Right atrium auricular region (tissue), 2 donors: ENCODE data around the gene HEXD. TPM values are rescaled to one million over a fixed set of nuclear protein-coding genes. Genes with fewer than 3 reads are reported as not detected.

Source experiments
- DNase-seq: peaks from one replicate; pipeline ENCODE4 v3.0.0-alpha.2; 2019; ENCODE audit warnings: low spot score
- H3K27ac ChIP-seq, 2 donors: fragments of 200-600 bp; sonication (generic); 1 replicate in 1 of 2; 2 replicates in 1 of 2; pipeline ENCODE4 v1.5.1; 2016 to 2019
- H3K27me3 ChIP-seq, 2 donors: fragments of 200-600 bp; sonication (generic); one replicate each; pipeline versions ENCODE4 v1.5.1 to v1.6.0; 2017 to 2019
- H3K36me3 ChIP-seq: fragments of 200-600 bp; sonication (generic); one replicate; pipeline ENCODE4 v1.5.1; 2016
- H3K4me1 ChIP-seq, 2 donors: fragments of 200-600 bp; sonication (generic); one replicate each; pipeline versions ENCODE4 v1.5.1 to v1.6.0; 2017 to 2019
- H3K4me3 ChIP-seq, 2 donors: fragments of 200-600 bp; sonication (generic); 1 replicate in 1 of 2; 2 replicates in 1 of 2; pipeline ENCODE4 v1.5.1; 2017 to 2019; ENCODE audit warnings: mild to moderate bottlenecking in 1 of 2, moderate library complexity in 1 of 2
- H3K9me3 ChIP-seq, 2 donors: fragments of 200-600 bp; sonication (generic); one replicate each; pipeline ENCODE4 v1.5.1; 2019
- CTCF ChIP-seq, 2 donors: fragments of 200-600 bp; sonication (generic); IDR thresholded peaks; one replicate each; pipeline ENCODE4 v1.5.1; 2019; ENCODE audit warnings: antibody characterized with exemption in 2 of 2
- total RNA-seq, 2 donors: library from RNA; depleted of rRNA; stranded (reverse); fragments of >200 nt; gene quantifications; one replicate each; pipeline ENCODE4 v1.1.0, GENCODE V29; 2016

Gene HEXD
- total RNA-seq, 2 donors from 2014 or later = 11.3 to 15.6 TPM

DNA sequence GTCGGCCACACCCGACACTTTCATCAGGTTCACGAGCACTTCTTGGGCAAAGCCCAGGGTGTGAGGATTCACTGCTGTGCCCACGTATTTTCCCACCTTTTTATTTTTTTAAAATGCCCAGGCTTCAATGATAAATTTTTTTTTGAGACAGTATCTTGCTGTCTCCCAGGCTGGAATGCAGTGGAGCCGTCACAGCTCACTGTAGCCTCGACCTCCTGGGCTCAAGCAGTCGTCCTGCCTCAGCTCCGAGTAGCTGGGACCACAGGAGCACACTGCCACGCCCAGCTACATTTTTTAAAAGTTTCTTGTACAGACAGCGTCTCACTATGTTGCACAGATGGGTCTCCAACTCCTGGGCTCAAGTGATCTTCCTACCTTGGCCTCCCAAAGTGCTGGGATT, 28.8 kb upstream of the HEXD start:
- no peak for TF ChIP-seq CTCF (IDR thresholded peaks at IDR 0.05)
- no peaks in the 10 kb centered on the region for H3K27me3 ChIP-seq
- H3K9me3 ChIP-seq = no peaks in the 10 kb centered on the region
- peaks cover 0 to 29% of the 10 kb centered on the region in 2 donors for H3K4me1 ChIP-seq
- H3K27ac ChIP-seq = no peak overlapping the region
- no peaks in the 10 kb centered on the region for H3K36me3 ChIP-seq
- DNase-seq = no peak
- no peak overlapping the region for H3K4me3 ChIP-seq

GRCh38 chr17:82390015-82390859, 27.9 kb upstream of the HEXD start:
- no peaks in the 10 kb centered on the region for H3K9me3 ChIP-seq
- peaks cover 0 to 20% of the 10 kb centered on the region in 2 donors for H3K4me1 ChIP-seq
- no peak for DNase-seq
- H3K4me3 ChIP-seq = no peak overlapping the region
- no peak for TF ChIP-seq CTCF (IDR thresholded peaks at IDR 0.05)
- H3K27me3 ChIP-seq = no peaks in the 10 kb centered on the region
- H3K36me3 ChIP-seq = no peaks in the 10 kb centered on the region
- no peak overlapping the region for H3K27ac ChIP-seq

- Histone ChIP-seq H3K36me3 (no peaks in the 10 kb centered on the region), H3K4me3 (no peak overlapping the region), H3K9me3 (no peaks in the 10 kb centered on the region), H3K27me3 (no peaks in the 10 kb centered on the region), H3K27ac (no peak overlapping the region), H3K4me1 (peaks cover 0 to 14% of the 10 kb centered on the region in 2 donors)
- no peak for DNase-seq
- TF ChIP-seq CTCF (IDR thresholded peaks at IDR 0.05) = no peak
Measured at GRCh38 chr17:82390860-82391435, 27.2 kb upstream of the HEXD start.

GRCh38 chr17:82391496-82392066, 26.6 kb upstream of the HEXD start:
- Histone ChIP-seq H3K4me1 (peaks cover 0 to 10% of the 10 kb centered on the region in 2 donors), H3K36me3 (no peaks in the 10 kb centered on the region), H3K9me3 (no peaks in the 10 kb centered on the region), H3K27ac (no peak overlapping the region), H3K27me3 (no peaks in the 10 kb centered on the region), H3K4me3 (no peak overlapping the region)
- TF ChIP-seq CTCF (IDR thresholded peaks at IDR 0.05) = no peak
- DNase-seq = no peak

GRCh38 chr17:82392209-82392920, 25.8 kb upstream of the HEXD start:
- TF ChIP-seq CTCF (IDR thresholded peaks at IDR 0.05) = no peak
- H3K27me3 ChIP-seq = no peaks in the 10 kb centered on the region
- no peaks in the 10 kb centered on the region for H3K36me3 ChIP-seq
- H3K27ac ChIP-seq = no peak overlapping the region
- peaks cover 0 to 5% of the 10 kb centered on the region in 2 donors for H3K4me1 ChIP-seq
- H3K9me3 ChIP-seq = no peaks in the 10 kb centered on the region
- DNase-seq = no peak
- no peak overlapping the region for H3K4me3 ChIP-seq
